WTC11 (cell line): Measurements from ENCODE around the gene FRK. TPM values are rescaled to one million over a fixed set of nuclear protein-coding genes. Genes with fewer than 3 reads are reported as not detected.

Experiments used
- ATAC-seq: fragments of 200-7000 bp; cut with Tn5 transposase; 2 replicates; pipeline ENCODE4 v1.10.0; 2021; ENCODE audit warnings: mild to moderate bottlenecking, moderate library complexity
- CTCF ChIA-PET: fragments of 300-600 bp; sonication (Branson Sonifier 250); formaldehyde crosslinking; loops from one replicate; lab custom pipeline; 2021; ENCODE audit warnings: antibody characterized with exemption; lab: Charles Lee
- POLR2A ChIA-PET: fragments of 350-600 bp; sonication (Branson Sonifier 250); formaldehyde crosslinking; loops from one replicate; lab custom pipeline; 2021; ENCODE audit warnings: antibody characterized with exemption; lab: Charles Lee
- DNase-seq: peaks from one replicate; pipeline ENCODE4 v3.0.0; 2021; ENCODE audit warnings: low spot score
- H3K27ac Mint-ChIP-seq: 2 replicates; pipeline ENCODE4 v1.8.0; 2021; ENCODE audit warnings: mixed read lengths
- H3K27me3 Mint-ChIP-seq: 2 replicates; pipeline ENCODE4 v1.8.0; 2021; ENCODE audit warnings: low read depth, mild to moderate bottlenecking, moderate library complexity, mixed read lengths
- H3K36me3 Mint-ChIP-seq: 2 replicates; pipeline ENCODE4 v1.8.0; 2021; ENCODE audit warnings: mixed read lengths
- H3K4me1 Mint-ChIP-seq: 2 replicates; pipeline ENCODE4 v1.8.0; 2022; ENCODE audit warnings: mixed read lengths
- H3K4me3 Mint-ChIP-seq: 2 replicates; pipeline ENCODE4 v1.8.0; 2021; ENCODE audit warnings: mild to moderate bottlenecking, moderate library complexity, mixed read lengths
- H3K9me3 Mint-ChIP-seq: 2 replicates; pipeline ENCODE4 v1.8.0; 2021; ENCODE audit warnings: mixed read lengths
- CREM ChIP-seq: sonication (generic); formaldehyde crosslinking; IDR thresholded peaks from 2 replicates; pipeline ENCODE4 v1.8.1; 2022; ENCODE audit warnings: mild to moderate bottlenecking, missing genetic modification reagents, moderate library complexity
- ESRRA ChIP-seq: sonication (generic); formaldehyde crosslinking; IDR thresholded peaks from 2 replicates; pipeline ENCODE4 v1.8.1; 2022; ENCODE audit warnings: mild to moderate bottlenecking, missing genetic modification reagents, borderline replicate concordance
- FOXP1 ChIP-seq: sonication (generic); formaldehyde crosslinking; IDR thresholded peaks from 2 replicates; pipeline ENCODE4 v1.8.0; 2022; ENCODE audit warnings: missing genetic modification reagents, mild to moderate bottlenecking, moderate library complexity, borderline replicate concordance
- SMAD3 ChIP-seq: sonication (generic); formaldehyde crosslinking; IDR thresholded peaks from 2 replicates; pipeline ENCODE4 v1.8.0; 2022; ENCODE audit warnings: missing genetic modification reagents, mild to moderate bottlenecking, borderline replicate concordance
- SOX15 ChIP-seq: fragments of 250-450 bp; sonication (Bioruptor Pico); IDR thresholded peaks from 2 replicates; pipeline ENCODE4 v1.9.0; 2021; ENCODE audit warnings: mild to moderate bottlenecking
- SP1 ChIP-seq: sonication (generic); formaldehyde crosslinking; conservative IDR thresholded peaks from 2 replicates; pipeline ENCODE4 v1.8.1; 2022; ENCODE audit warnings: missing genetic modification reagents
- TEAD4 ChIP-seq: sonication (generic); formaldehyde crosslinking; IDR thresholded peaks from 2 replicates; pipeline ENCODE4 v1.8.0; 2022; ENCODE audit warnings: mild to moderate bottlenecking, missing genetic modification reagents
- ZBTB21 ChIP-seq: sonication (generic); formaldehyde crosslinking; IDR thresholded peaks from 2 replicates; pipeline ENCODE4 v1.8.1; 2023; ENCODE audit warnings: mild to moderate bottlenecking, missing genetic modification reagents, borderline replicate concordance
- ZNF121 ChIP-seq: sonication (generic); formaldehyde crosslinking; IDR thresholded peaks from 2 replicates; pipeline ENCODE4 v1.8.0; 2023; ENCODE audit warnings: missing genetic modification reagents
- ZNF219 ChIP-seq: sonication (generic); formaldehyde crosslinking; IDR thresholded peaks from 2 replicates; pipeline ENCODE4 v1.8.0; 2023; ENCODE audit warnings: missing genetic modification reagents, mild to moderate bottlenecking, borderline replicate concordance
- ZNF263 ChIP-seq: sonication (generic); formaldehyde crosslinking; IDR thresholded peaks from 2 replicates; pipeline ENCODE4 v1.8.1; 2022; ENCODE audit warnings: low read depth, mild to moderate bottlenecking, moderate library complexity, missing genetic modification reagents
- ZNF671 ChIP-seq: fragments of 250-450 bp; sonication (Bioruptor Pico); IDR thresholded peaks from 2 replicates; pipeline ENCODE4 v1.8.0; 2021; ENCODE audit warnings: mild to moderate bottlenecking
- total RNA-seq: library from RNA; stranded (reverse); gene quantifications from 3 replicates; pipeline ENCODE4 v1.2.3, GENCODE V29; 2021
- TF ChIP-seq, protein P1 (sequence below): sonication (generic); formaldehyde crosslinking; IDR thresholded peaks from 2 replicates; pipeline ENCODE4 v1.8.1; 2023; ENCODE audit warnings: mild to moderate bottlenecking, missing genetic modification reagents, moderate library complexity
- TF ChIP-seq, protein P2 (sequence below): sonication (generic); formaldehyde crosslinking; IDR thresholded peaks from 2 replicates; pipeline ENCODE4 v1.8.1; 2022; ENCODE audit warnings: low read depth, mild to moderate bottlenecking, moderate library complexity, missing genetic modification reagents, borderline replicate concordance
- TF ChIP-seq, protein P3 (sequence below): sonication (generic); formaldehyde crosslinking; IDR thresholded peaks from 2 replicates; pipeline ENCODE4 v1.8.0; 2022; ENCODE audit warnings: mild to moderate bottlenecking, missing genetic modification reagents
- TF ChIP-seq, protein P4 (sequence below): fragments of 250-450 bp; sonication (Bioruptor Pico); IDR thresholded peaks from 2 replicates; pipeline ENCODE4 v2.1.2; 2022; ENCODE audit warnings: mild to moderate bottlenecking, moderate library complexity
- TF ChIP-seq, protein P5 (sequence below): sonication (generic); formaldehyde crosslinking; IDR thresholded peaks from 2 replicates; pipeline ENCODE4 v1.8.1; 2022; ENCODE audit warnings: mild to moderate bottlenecking, missing genetic modification reagents, moderate library complexity, borderline replicate concordance
- TF ChIP-seq, protein P6 (sequence below): fragments of 250-450 bp; sonication (Bioruptor Pico); IDR thresholded peaks from 2 replicates; pipeline ENCODE4 v1.9.0; 2021; ENCODE audit warnings: mild to moderate bottlenecking

Gene FRK
- total RNA-seq, 1 experiment from 2014 or later: 0.13 TPM

DNA sequence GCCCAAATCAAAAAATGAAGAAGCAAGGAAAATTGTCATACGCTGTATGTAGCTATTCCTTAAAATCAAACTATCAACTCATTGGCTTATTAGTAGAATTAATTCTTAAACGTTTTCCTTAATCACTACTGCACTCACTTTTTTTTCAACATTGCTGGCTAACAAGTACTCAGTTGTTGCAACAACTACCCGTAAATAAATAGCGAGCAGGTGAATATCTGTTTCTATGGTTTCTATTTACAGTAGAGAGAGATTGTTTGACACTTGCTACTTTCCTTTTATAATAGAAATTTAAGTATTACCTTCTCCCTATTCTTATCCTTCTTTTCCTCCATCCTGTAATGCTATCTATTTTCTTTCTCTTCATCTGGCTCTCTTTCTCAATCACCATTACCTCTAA is 25.1 kb downstream of the FRK start:
- H3K4me3 Mint-ChIP-seq: no peak overlapping the region
- H3K27me3 Mint-ChIP-seq: no peaks in the 10 kb centered on the region
- TF ChIP-seq, protein P1, sequence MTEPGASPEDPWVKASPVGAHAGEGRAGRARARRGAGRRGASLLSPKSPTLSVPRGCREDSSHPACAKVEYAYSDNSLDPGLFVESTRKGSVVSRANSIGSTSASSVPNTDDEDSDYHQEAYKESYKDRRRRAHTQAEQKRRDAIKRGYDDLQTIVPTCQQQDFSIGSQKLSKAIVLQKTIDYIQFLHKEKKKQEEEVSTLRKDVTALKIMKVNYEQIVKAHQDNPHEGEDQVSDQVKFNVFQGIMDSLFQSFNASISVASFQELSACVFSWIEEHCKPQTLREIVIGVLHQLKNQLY (CRISPR knock-in tag): no peak
- TF ChIP-seq SOX15 (no peak), ZNF263 (CRISPR knock-in tag) (no peak), SP1 (CRISPR knock-in tag) (no peak)
- TF ChIP-seq, protein P2, sequence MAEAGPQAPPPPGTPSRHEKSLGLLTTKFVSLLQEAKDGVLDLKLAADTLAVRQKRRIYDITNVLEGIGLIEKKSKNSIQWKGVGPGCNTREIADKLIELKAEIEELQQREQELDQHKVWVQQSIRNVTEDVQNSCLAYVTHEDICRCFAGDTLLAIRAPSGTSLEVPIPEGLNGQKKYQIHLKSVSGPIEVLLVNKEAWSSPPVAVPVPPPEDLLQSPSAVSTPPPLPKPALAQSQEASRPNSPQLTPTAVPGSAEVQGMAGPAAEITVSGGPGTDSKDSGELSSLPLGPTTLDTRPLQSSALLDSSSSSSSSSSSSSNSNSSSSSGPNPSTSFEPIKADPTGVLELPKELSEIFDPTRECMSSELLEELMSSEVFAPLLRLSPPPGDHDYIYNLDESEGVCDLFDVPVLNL (CRISPR knock-in tag): no peak
- TF ChIP-seq, protein P3, sequence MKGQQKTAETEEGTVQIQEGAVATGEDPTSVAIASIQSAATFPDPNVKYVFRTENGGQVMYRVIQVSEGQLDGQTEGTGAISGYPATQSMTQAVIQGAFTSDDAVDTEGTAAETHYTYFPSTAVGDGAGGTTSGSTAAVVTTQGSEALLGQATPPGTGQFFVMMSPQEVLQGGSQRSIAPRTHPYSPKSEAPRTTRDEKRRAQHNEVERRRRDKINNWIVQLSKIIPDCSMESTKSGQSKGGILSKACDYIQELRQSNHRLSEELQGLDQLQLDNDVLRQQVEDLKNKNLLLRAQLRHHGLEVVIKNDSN: no peak
- ATAC-seq: no peak
- H3K9me3 Mint-ChIP-seq: 0 out of 2 replicates have a peak, but pooled peaks cover 3% of the 10 kb centered on the region
- ChIA-PET CTCF (no interaction called here), POLR2A (no interaction called here)
- peaks cover 9% of the 10 kb centered on the region for H3K4me1 Mint-ChIP-seq
- no peak for DNase-seq
- H3K27ac Mint-ChIP-seq: no peak overlapping the region
- H3K36me3 Mint-ChIP-seq: no peaks in the 10 kb centered on the region

DNA sequence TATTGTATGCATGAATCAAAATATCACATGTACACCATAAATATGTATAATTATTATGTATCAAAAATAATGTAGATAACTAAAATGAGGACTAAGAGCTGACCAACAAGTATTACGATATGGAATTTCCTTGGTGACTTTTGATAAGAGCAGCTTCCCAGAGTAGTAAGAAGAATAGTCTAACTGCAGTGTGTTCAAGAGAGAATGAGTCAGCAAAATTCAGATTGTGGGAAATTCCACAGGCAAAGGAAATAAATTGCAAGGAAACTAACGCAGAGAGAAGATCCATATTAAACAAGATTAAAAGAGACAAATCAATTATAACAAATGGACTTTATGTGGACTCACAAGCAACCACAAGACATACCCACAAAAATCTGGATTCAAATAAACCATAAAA is 26.4 kb downstream of the FRK start:
- no peak for DNase-seq
- TF ChIP-seq ESRRA (CRISPR knock-in tag) (no peak), SMAD3 (no peak), CREM (no peak)
- TF ChIP-seq, protein P2 (CRISPR knock-in tag): no peak
- TF ChIP-seq, all 79 proteins: peak for 0
- POLR2A ChIA-PET: no interaction called here
- Mint-ChIP-seq H3K36me3 (no peaks in the 10 kb centered on the region), H3K4me1 (peaks cover 9% of the 10 kb centered on the region), H3K27ac (no peak overlapping the region), H3K9me3 (no peaks in the 10 kb centered on the region), H3K27me3 (no peaks in the 10 kb centered on the region), H3K4me3 (no peak overlapping the region)
- ATAC-seq: no peak
- CTCF ChIA-PET: no interaction called here

DNA sequence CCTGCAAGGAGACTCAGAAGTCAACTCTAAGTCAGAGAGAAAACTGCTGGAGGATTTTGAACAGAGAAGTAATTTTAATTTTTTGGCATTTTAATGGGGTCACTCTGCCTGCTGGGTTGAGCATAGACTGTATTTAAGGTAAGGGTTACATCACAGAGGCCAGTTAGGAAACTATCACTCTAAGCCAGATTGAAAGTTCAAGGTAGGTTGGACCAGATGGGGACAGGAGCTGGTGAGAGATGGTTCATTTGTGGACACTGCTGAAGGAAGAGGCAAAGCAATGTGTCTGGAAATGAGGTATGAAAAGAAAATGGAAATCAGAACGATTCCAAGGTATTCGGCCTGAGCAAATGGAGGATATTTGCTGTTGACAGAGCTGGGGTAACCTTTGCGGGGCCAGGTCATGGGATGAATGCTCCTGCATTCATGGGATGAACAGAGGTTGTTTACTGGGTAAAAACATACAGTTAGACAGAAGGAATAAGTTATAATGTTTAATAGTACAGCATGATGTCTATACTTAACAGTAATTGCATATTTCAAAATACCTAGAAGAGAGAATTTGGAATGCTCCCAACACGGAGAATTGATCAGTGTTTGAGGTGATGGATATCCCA is 26.9 kb downstream of the FRK start:
- H3K36me3 Mint-ChIP-seq: no peaks in the 10 kb centered on the region
- H3K4me3 Mint-ChIP-seq: no peak overlapping the region
- H3K27ac Mint-ChIP-seq: 0 out of 2 replicates have a peak overlapping the region, but pooled peaks have one; percentile 2
- POLR2A ChIA-PET: no interaction called here
- ATAC-seq: no peak
- TF ChIP-seq TEAD4 (no peak), ZNF121 (CRISPR knock-in tag) (no peak), ZNF671 (CRISPR knock-in tag) (no peak), ZBTB21 (CRISPR knock-in tag) (no peak), ZNF219 (CRISPR knock-in tag) (no peak), FOXP1 (CRISPR knock-in tag) (no peak)
- TF ChIP-seq, protein P4, sequence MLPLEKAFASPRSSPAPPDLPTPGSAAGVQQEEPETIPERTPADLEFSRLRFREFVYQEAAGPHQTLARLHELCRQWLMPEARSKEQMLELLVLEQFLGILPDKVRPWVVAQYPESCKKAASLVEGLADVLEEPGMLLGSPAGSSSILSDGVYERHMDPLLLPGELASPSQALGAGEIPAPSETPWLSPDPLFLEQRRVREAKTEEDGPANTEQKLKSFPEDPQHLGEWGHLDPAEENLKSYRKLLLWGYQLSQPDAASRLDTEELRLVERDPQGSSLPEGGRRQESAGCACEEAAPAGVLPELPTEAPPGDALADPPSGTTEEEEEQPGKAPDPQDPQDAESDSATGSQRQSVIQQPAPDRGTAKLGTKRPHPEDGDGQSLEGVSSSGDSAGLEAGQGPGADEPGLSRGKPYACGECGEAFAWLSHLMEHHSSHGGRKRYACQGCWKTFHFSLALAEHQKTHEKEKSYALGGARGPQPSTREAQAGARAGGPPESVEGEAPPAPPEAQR (CRISPR knock-in tag): no peak
- TF ChIP-seq, protein P5, sequence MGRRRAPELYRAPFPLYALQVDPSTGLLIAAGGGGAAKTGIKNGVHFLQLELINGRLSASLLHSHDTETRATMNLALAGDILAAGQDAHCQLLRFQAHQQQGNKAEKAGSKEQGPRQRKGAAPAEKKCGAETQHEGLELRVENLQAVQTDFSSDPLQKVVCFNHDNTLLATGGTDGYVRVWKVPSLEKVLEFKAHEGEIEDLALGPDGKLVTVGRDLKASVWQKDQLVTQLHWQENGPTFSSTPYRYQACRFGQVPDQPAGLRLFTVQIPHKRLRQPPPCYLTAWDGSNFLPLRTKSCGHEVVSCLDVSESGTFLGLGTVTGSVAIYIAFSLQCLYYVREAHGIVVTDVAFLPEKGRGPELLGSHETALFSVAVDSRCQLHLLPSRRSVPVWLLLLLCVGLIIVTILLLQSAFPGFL (CRISPR knock-in tag): no peak
- TF ChIP-seq, protein P6, sequence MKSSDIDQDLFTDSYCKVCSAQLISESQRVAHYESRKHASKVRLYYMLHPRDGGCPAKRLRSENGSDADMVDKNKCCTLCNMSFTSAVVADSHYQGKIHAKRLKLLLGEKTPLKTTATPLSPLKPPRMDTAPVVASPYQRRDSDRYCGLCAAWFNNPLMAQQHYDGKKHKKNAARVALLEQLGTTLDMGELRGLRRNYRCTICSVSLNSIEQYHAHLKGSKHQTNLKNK (CRISPR knock-in tag): no peak
- TF ChIP-seq, all 79 proteins: peak for 0
- Mint-ChIP-seq H3K27me3 (no peaks in the 10 kb centered on the region), H3K4me1 (peaks cover 9% of the 10 kb centered on the region), H3K9me3 (no peaks in the 10 kb centered on the region)
- DNase-seq: no peak
- CTCF ChIA-PET: no interaction called here
